ENCODE data around the gene ASGR2. TPM values are rescaled to one million over a fixed set of nuclear protein-coding genes. Genes with fewer than 3 reads are reported as not detected.

The ASGR2 gene
- total RNA-seq, 1 donor from 2014 or later, result 1.3 TPM

GRCh38 chr17:7074931-7075330 is 39.7 kb downstream of the ASGR2 start:
- ATAC-seq, result no peak
- intact Hi-C loops (cut with DNase I), result no loop called here

GRCh38 chr17:7072406-7072805 is 42.2 kb downstream of the ASGR2 start:
- Histone ChIP-seq H3K4me1 (no peaks in the 10 kb centered on the region), H3K4me3 (no peak overlapping the region), H3K36me3 (no peaks in the 10 kb centered on the region), H3K27me3 (no peaks in the 10 kb centered on the region), H3K27ac (no peak overlapping the region), H3K9me3 (no peaks in the 10 kb centered on the region)
- ATAC-seq (no peak), DNase-seq (no peak)
- no peak for TF ChIP-seq CTCF (IDR thresholded peaks at IDR 0.05)
- intact Hi-C loops (cut with DNase I), result no loop called here

More at GRCh38 chr17:7074931-7075330, 39.7 kb downstream of the ASGR2 start:
- DNase-seq, result no peak
- Histone ChIP-seq H3K27me3 (no peaks in the 10 kb centered on the region), H3K9me3 (no peaks in the 10 kb centered on the region), H3K4me3 (no peak overlapping the region), H3K27ac (no peak overlapping the region), H3K4me1 (no peaks in the 10 kb centered on the region), H3K36me3 (no peaks in the 10 kb centered on the region)
- no peak for TF ChIP-seq CTCF (IDR thresholded peaks at IDR 0.05)

- H3K27ac ChIP-seq, result no peak overlapping the region
- DNase-seq, result no peak
- no peak overlapping the region for H3K4me3 ChIP-seq
- peaks cover 1% of the 10 kb centered on the region for H3K27me3 ChIP-seq
- TF ChIP-seq CTCF (IDR thresholded peaks at IDR 0.05), result no peak
- no peaks in the 10 kb centered on the region for H3K9me3 ChIP-seq
- intact Hi-C loops (cut with DNase I), result no loop called here
- H3K36me3 ChIP-seq, result no peaks in the 10 kb centered on the region
- no peak for ATAC-seq
- H3K4me1 ChIP-seq, result no peaks in the 10 kb centered on the region
Observed at GRCh38 chr17:7070712-7071111, 43.9 kb downstream of the ASGR2 start.

GRCh38 chr17:7068268-7068667 is 46.4 kb downstream of the ASGR2 start:
- no peak for ATAC-seq
- Histone ChIP-seq H3K9me3 (no peaks in the 10 kb centered on the region), H3K4me3 (no peak overlapping the region)

GRCh38 chr17:7067198-7067597 is 47.4 kb downstream of the ASGR2 start:
- Histone ChIP-seq H3K27me3 (peaks cover 10% of the 10 kb centered on the region), H3K4me3 (no peak overlapping the region), H3K4me1 (no peaks in the 10 kb centered on the region), H3K9me3 (no peaks in the 10 kb centered on the region), H3K27ac (no peak overlapping the region), H3K36me3 (no peaks in the 10 kb centered on the region)
- DNase-seq (no peak), ATAC-seq (no peak)
- TF ChIP-seq CTCF (IDR thresholded peaks at IDR 0.05), result no peak
- intact Hi-C loops (cut with DNase I), result no loop called here

More at GRCh38 chr17:7068268-7068667, 46.4 kb downstream of the ASGR2 start:
- no peak for DNase-seq
- intact Hi-C loops (cut with DNase I), result no loop called here
- H3K27ac ChIP-seq, result no peak overlapping the region
- H3K36me3 ChIP-seq, result no peaks in the 10 kb centered on the region
- peaks cover 10% of the 10 kb centered on the region for H3K27me3 ChIP-seq
- H3K4me1 ChIP-seq, result no peaks in the 10 kb centered on the region
- no peak for TF ChIP-seq CTCF (IDR thresholded peaks at IDR 0.05)

DNA sequence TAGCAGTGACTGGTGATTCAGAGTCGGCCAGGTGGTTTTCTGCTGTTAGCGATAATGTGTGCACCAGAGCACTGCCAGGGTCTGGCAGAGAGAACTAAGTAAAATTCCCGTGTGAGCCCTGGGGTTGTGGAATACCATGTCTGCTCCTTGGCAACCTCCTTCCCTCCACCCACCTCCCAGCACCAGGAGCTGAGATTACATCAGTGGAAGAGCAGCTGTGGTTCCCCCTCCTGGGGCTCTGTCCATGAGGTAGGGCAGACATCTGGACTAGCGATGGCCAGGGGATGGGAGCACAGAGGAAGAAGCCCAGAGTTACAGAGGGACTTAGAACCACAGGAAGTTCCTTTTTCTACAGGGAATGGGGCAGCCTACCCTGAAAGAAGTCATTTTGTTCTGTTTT is 50.4 kb downstream of the ASGR2 start:
- DNase-seq (no peak), ATAC-seq (no peak)
- no peak overlapping the region for H3K4me3 ChIP-seq
- TF ChIP-seq CTCF (IDR thresholded peaks at IDR 0.05), result no peak
- H3K27me3 ChIP-seq, result peaks cover 10% of the 10 kb centered on the region
- H3K4me1 ChIP-seq, result no peaks in the 10 kb centered on the region
- intact Hi-C loops (cut with DNase I), result no loop called here
- no peak overlapping the region for H3K27ac ChIP-seq
- no peaks in the 10 kb centered on the region for H3K9me3 ChIP-seq
- no peaks in the 10 kb centered on the region for H3K36me3 ChIP-seq

Measured in upper lobe of right lung (tissue), 1 donor.